BE2C (cell line): Measurements from ENCODE around the gene FHOD3.

ENCODE experiments used
- DNase-seq: peaks from one replicate; pipeline ENCODE4 v3.0.0-alpha.2; 2020
- H3K27me3 ChIP-seq: fragments of 250-450 bp; sonication (Bioruptor Pico); 2 replicates; pipeline ENCODE4 v1.5.1; 2020; ENCODE audit warnings: mild to moderate bottlenecking
- H3K36me3 ChIP-seq: fragments of 250-450 bp; sonication (Bioruptor Pico); 2 replicates; pipeline ENCODE4 v1.5.1; 2020; ENCODE audit warnings: mild to moderate bottlenecking
- H3K4me1 ChIP-seq: fragments of 250-450 bp; sonication (Bioruptor Pico); 2 replicates; pipeline ENCODE4 v1.5.1; 2020
- H3K4me3 ChIP-seq: 2 replicates; pipeline ENCODE4 v1.5.1; 2011; ENCODE audit warnings: low read depth, low read length
- H3K9me3 ChIP-seq: fragments of 250-450 bp; sonication (Bioruptor Pico); 2 replicates; pipeline ENCODE4 v1.5.1; 2020
- CTCF ChIP-seq: IDR thresholded peaks from 2 replicates; pipeline ENCODE4 v1.5.1; 2012; ENCODE audit warnings: mild to moderate bottlenecking, low read depth, low read length

The FHOD3 gene

GRCh38 chr18:36660311-36660710 is 362.8 kb downstream of the FHOD3 start:
- no peak for TF ChIP-seq CTCF
- no peaks in the 10 kb centered on the region for H3K9me3 ChIP-seq
- no peak overlapping the region for H3K4me3 ChIP-seq
- no peaks in the 10 kb centered on the region for H3K4me1 ChIP-seq
- no peak for DNase-seq
- H3K27me3 ChIP-seq, result no peaks in the 10 kb centered on the region
- H3K36me3 ChIP-seq, result no peaks in the 10 kb centered on the region

- H3K36me3 ChIP-seq, result no peaks in the 10 kb centered on the region
- peak; percentile 39 for TF ChIP-seq CTCF
- no peaks in the 10 kb centered on the region for H3K9me3 ChIP-seq
- H3K4me1 ChIP-seq, result no peaks in the 10 kb centered on the region
- H3K4me3 ChIP-seq, result no peak overlapping the region
- peak; percentile 21 for DNase-seq
- no peaks in the 10 kb centered on the region for H3K27me3 ChIP-seq
These were observed 364.5 kb downstream of the FHOD3 start for GRCh38 chr18:36661999-36662398.

GRCh38 chr18:36663312-36663711 is 365.8 kb downstream of the FHOD3 start:
- H3K27me3 ChIP-seq, result no peaks in the 10 kb centered on the region
- DNase-seq, result no peak
- no peak overlapping the region for H3K4me3 ChIP-seq
- TF ChIP-seq CTCF, result no peak
- no peaks in the 10 kb centered on the region for H3K9me3 ChIP-seq
- no peaks in the 10 kb centered on the region for H3K36me3 ChIP-seq
- no peaks in the 10 kb centered on the region for H3K4me1 ChIP-seq

- no peaks in the 10 kb centered on the region for H3K36me3 ChIP-seq
- no peak for TF ChIP-seq CTCF
- no peaks in the 10 kb centered on the region for H3K27me3 ChIP-seq
- no peak for DNase-seq
- no peak overlapping the region for H3K4me3 ChIP-seq
- H3K9me3 ChIP-seq, result no peaks in the 10 kb centered on the region
- no peaks in the 10 kb centered on the region for H3K4me1 ChIP-seq
These were observed 368.4 kb downstream of the FHOD3 start for GRCh38 chr18:36665952-36666351.

- Histone ChIP-seq H3K27me3 (no peaks in the 10 kb centered on the region), H3K9me3 (no peaks in the 10 kb centered on the region), H3K36me3 (no peaks in the 10 kb centered on the region), H3K4me3 (no peak overlapping the region), H3K4me1 (no peaks in the 10 kb centered on the region)
- no peak for TF ChIP-seq CTCF
- no peak for DNase-seq
These were observed 370.3 kb downstream of the FHOD3 start for GRCh38 chr18:36667811-36668210.

GRCh38 chr18:36668349-36668748 is 370.8 kb downstream of the FHOD3 start:
- H3K36me3 ChIP-seq, result no peaks in the 10 kb centered on the region
- H3K27me3 ChIP-seq, result no peaks in the 10 kb centered on the region
- no peaks in the 10 kb centered on the region for H3K9me3 ChIP-seq
- DNase-seq, result no peak
- no peak for TF ChIP-seq CTCF
- no peak overlapping the region for H3K4me3 ChIP-seq
- no peaks in the 10 kb centered on the region for H3K4me1 ChIP-seq
